OCI-LY1 (cell line): ENCODE data around the gene STX17.

ENCODE experiments used
- H2AFZ ChIP-seq: fragments of 200-600 bp; sonication (generic), shearing (Covaris generic); 2 replicates; pipeline ENCODE4 v1.6.0; 2014; ENCODE audit warnings: antibody characterized with exemption, mild to moderate bottlenecking, low read length
- H3F3A ChIP-seq: fragments of 200-600 bp; sonication (generic), shearing (Covaris generic); 2 replicates; pipeline ENCODE4 v1.6.0; 2014; ENCODE audit warnings: mild to moderate bottlenecking, antibody characterized with exemption, low read length, moderate library complexity; ENCODE audit not compliant: insufficient read depth
- H3K27ac ChIP-seq: fragments of 200-600 bp; sonication (generic); 2 replicates; pipeline ENCODE4 v1.5.1; 2014; ENCODE audit warnings: low read length, mixed run types, mild to moderate bottlenecking, low read depth; ENCODE audit not compliant: poor library complexity, severe bottlenecking
- H3K27me3 ChIP-seq: fragments of 200-600 bp; sonication (generic); 2 replicates; pipeline ENCODE4 v1.6.0; 2014; ENCODE audit warnings: antibody characterized with exemption, mild to moderate bottlenecking, low read length, moderate library complexity; ENCODE audit not compliant: insufficient read depth
- H3K36me3 ChIP-seq: fragments of 200-600 bp; sonication (generic); 2 replicates; pipeline ENCODE4 v1.6.1; 2014; ENCODE audit warnings: mild to moderate bottlenecking, antibody characterized with exemption, low read length, moderate library complexity, mixed read lengths; ENCODE audit not compliant: insufficient read depth
- H3K4me1 ChIP-seq: fragments of 200-600 bp; sonication (generic); 2 replicates; pipeline ENCODE4 v1.5.1; 2014; ENCODE audit warnings: mild to moderate bottlenecking, low read length, moderate library complexity; ENCODE audit not compliant: insufficient read depth, severe bottlenecking
- H3K4me2 ChIP-seq: fragments of 200-600 bp; sonication (generic), shearing (Covaris generic); 2 replicates; pipeline ENCODE4 v1.6.1; 2014; ENCODE audit warnings: low read length
- H3K4me3 ChIP-seq: fragments of 200-600 bp; sonication (generic); 2 replicates; pipeline ENCODE4 v1.5.1; 2014; ENCODE audit warnings: low read length, low read depth, mild to moderate bottlenecking, mixed read lengths; ENCODE audit not compliant: poor library complexity, severe bottlenecking
- H3K79me2 ChIP-seq: fragments of 200-600 bp; shearing (Covaris generic); 2 replicates; pipeline ENCODE4 v1.6.1; 2016; ENCODE audit warnings: mixed run types, low read length, mixed read lengths; ENCODE audit not compliant: insufficient read depth
- H3K9ac ChIP-seq: fragments of 200-600 bp; sonication (generic), shearing (Covaris generic); 2 replicates; pipeline ENCODE4 v1.6.1; 2014; ENCODE audit warnings: mild to moderate bottlenecking, low read length, mixed read lengths
- H3K9me2 ChIP-seq: fragments of 200-600 bp; sonication (generic), shearing (Covaris generic); 2 replicates; pipeline ENCODE4 v1.6.1; 2014; ENCODE audit warnings: low read depth, mild to moderate bottlenecking, low read length, mixed read lengths
- H3K9me3 ChIP-seq: fragments of 200-600 bp; shearing (Covaris generic); 2 replicates; pipeline ENCODE4 v1.6.1; 2014; ENCODE audit warnings: low read length, mixed read lengths
- H4K20me1 ChIP-seq: fragments of 200-600 bp; sonication (generic), shearing (Covaris generic); 2 replicates; pipeline ENCODE4 v1.6.0; 2016; ENCODE audit warnings: mild to moderate bottlenecking, low read length; ENCODE audit not compliant: insufficient read depth
- EZH2 ChIP-seq: fragments of 200-600 bp; sonication (generic), shearing (Covaris generic); IDR thresholded peaks from 2 replicates; pipeline ENCODE4 v1.8.0; 2017; ENCODE audit warnings: borderline replicate concordance, mixed run types, mild to moderate bottlenecking, antibody characterized with exemption, low read length, moderate library complexity, mixed read lengths
- TF ChIP-seq, protein P1 (sequence below): fragments of 200-600 bp; sonication (generic), shearing (Covaris generic); IDR thresholded peaks from 2 replicates; pipeline ENCODE4 v1.5.1; 2017; ENCODE audit warnings: mild to moderate bottlenecking, antibody characterized with exemption, low read length, moderate library complexity, mixed read lengths

The STX17 gene

DNA sequence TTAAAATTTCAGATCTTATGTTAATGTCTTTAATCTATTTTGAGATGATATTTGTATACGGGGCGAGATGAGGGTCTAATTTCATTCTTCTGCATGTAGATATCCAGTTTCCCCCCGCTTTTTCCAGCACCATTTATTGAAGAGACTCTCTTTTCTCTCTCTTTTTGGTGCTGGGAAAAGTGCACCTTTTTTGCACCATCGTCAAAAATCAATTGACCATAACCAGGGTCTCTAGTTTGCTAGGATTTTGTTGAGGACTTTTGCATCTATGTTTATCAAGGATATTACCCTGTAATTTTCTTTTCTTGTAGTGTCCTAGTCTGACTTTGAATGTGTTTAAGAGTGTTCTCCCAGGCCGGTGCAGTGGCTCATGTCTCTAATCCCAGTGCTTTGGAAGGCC lies 93.3 kb downstream of the STX17 start:
- Histone ChIP-seq H4K20me1 (no peaks in the 10 kb centered on the region), H3K9me3 (no peaks in the 10 kb centered on the region; the same call in 1 of the 2 replicates), H3K79me2 (no peaks in the 10 kb centered on the region), H3K27ac (no peak overlapping the region), H2AFZ (no peak overlapping the region), H3K36me3 (peaks cover 37% of the 10 kb centered on the region), H3K9me2 (no peaks in the 10 kb centered on the region), H3K27me3 (no peaks in the 10 kb centered on the region), H3K9ac (no peak overlapping the region), H3K4me1 (no peaks in the 10 kb centered on the region), H3K4me2 (no peak overlapping the region), H3K4me3 (no peak overlapping the region), H3F3A (no peaks in the 10 kb centered on the region)
- TF ChIP-seq, protein P1, sequence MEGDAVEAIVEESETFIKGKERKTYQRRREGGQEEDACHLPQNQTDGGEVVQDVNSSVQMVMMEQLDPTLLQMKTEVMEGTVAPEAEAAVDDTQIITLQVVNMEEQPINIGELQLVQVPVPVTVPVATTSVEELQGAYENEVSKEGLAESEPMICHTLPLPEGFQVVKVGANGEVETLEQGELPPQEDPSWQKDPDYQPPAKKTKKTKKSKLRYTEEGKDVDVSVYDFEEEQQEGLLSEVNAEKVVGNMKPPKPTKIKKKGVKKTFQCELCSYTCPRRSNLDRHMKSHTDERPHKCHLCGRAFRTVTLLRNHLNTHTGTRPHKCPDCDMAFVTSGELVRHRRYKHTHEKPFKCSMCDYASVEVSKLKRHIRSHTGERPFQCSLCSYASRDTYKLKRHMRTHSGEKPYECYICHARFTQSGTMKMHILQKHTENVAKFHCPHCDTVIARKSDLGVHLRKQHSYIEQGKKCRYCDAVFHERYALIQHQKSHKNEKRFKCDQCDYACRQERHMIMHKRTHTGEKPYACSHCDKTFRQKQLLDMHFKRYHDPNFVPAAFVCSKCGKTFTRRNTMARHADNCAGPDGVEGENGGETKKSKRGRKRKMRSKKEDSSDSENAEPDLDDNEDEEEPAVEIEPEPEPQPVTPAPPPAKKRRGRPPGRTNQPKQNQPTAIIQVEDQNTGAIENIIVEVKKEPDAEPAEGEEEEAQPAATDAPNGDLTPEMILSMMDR: no peak
- TF ChIP-seq EZH2: no peak

DNA sequence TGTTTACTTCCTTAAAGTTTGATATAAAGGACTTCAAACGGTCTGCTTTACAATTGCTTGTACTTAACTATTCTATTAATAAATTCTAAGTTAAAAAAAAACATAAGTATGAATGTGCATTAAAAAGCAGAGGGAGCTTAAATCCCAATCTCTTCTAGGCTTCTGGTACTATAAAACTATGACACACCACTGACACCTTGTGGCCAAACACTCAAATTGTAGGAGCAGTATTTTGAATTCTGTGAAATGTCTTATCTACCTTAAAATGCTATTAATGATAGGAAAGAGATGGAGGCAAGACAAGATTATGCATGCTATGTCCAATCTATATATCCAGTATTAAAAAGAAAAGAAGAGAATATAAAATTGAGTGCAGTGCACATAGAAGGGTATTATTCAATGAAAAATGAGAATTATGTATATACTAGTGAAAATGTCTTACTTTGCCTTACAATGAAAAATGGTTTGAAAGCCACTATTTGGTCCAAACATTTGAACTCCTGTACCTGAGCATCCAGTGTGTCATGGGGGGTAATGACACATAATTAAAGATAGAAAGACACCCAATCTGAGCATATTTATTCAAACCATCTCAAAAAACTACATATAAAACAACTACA lies 104.7 kb downstream of the STX17 start:
- Histone ChIP-seq H3K36me3 (peaks cover 44% of the 10 kb centered on the region), H4K20me1 (no peaks in the 10 kb centered on the region), H3K79me2 (no peaks in the 10 kb centered on the region), H3K9me3 (no peaks in the 10 kb centered on the region), H3K27ac (no peak overlapping the region), H3K4me3 (no peak overlapping the region), H3K4me2 (no peak overlapping the region), H3K9ac (no peak overlapping the region), H3K9me2 (no peaks in the 10 kb centered on the region), H3K27me3 (no peaks in the 10 kb centered on the region), H2AFZ (no peak overlapping the region), H3F3A (no peaks in the 10 kb centered on the region), H3K4me1 (peaks cover 3% of the 10 kb centered on the region)
- TF ChIP-seq, protein P1: peak; percentile 70
- no peak for TF ChIP-seq EZH2

DNA sequence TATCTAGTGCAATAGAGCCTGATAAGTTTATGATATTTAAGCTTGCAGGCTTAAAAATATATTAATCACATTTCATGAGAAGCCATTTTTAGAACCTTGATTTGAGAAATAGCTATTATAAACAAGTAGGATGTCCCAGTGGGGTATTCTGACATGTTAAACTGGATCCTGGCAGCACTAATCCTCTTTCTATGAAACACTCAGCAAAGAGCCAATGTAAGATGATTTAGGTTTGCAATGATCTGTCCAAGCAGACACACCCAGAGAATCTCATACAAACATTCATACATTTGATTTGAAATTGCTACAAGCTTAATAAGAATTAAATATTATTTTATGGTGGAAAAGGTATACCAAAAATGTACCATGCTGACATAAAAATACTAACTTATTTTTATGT lies 105.8 kb downstream of the STX17 start:
- Histone ChIP-seq H3K9me3 (no peaks in the 10 kb centered on the region), H3K27ac (no peak overlapping the region), H4K20me1 (no peaks in the 10 kb centered on the region), H3K9ac (no peak overlapping the region), H3K4me1 (peaks cover 10% of the 10 kb centered on the region), H3K27me3 (no peaks in the 10 kb centered on the region), H3K4me3 (no peak overlapping the region), H3K36me3 (peaks cover 38% of the 10 kb centered on the region; the same call in 1 of the 2 replicates), H3K79me2 (no peaks in the 10 kb centered on the region), H3F3A (no peaks in the 10 kb centered on the region), H3K9me2 (no peaks in the 10 kb centered on the region), H2AFZ (no peak overlapping the region), H3K4me2 (no peak overlapping the region)
- no peak for TF ChIP-seq EZH2

DNA sequence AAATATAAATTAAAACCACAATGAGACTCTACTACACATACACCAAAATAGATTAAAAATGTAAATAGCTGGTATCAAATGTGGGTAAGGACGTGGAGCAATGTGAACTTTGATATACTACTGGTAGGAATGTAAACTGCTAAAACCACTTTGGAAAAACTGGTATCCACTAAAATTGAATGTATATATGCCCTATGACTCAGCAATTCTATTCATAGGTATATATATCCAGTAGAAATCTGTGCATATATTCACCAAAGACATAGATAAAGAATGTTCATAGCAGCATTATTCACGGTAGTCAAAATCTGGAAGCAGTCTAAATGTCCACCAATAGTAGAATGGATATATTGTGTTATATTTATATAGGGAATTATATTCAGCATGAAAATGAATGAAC lies 107.1 kb downstream of the STX17 start:
- Histone ChIP-seq H3K79me2 (no peaks in the 10 kb centered on the region), H3K4me1 (peaks cover 10% of the 10 kb centered on the region), H3K36me3 (peaks cover 44% of the 10 kb centered on the region; the same call in 1 of the 2 replicates), H3K9me2 (no peaks in the 10 kb centered on the region), H4K20me1 (no peaks in the 10 kb centered on the region), H3K9me3 (no peaks in the 10 kb centered on the region), H3F3A (no peaks in the 10 kb centered on the region), H3K9ac (no peak overlapping the region), H3K27me3 (no peaks in the 10 kb centered on the region), H3K27ac (no peak overlapping the region), H2AFZ (no peak overlapping the region), H3K4me3 (no peak overlapping the region), H3K4me2 (no peak overlapping the region)
- TF ChIP-seq EZH2: no peak
- TF ChIP-seq, protein P1: no peak
